Measurements from ENCODE around the gene GSDME.

GRCh38 chr7:24756545-24757352 lies 515 bp downstream of the GSDME start:
- TF ChIP-seq POLR2A (IDR thresholded peaks at IDR 0.05; ENCODE audit: borderline replicate concordance, extremely low read depth, insufficient read depth, insufficient read length) = peak; percentile 17
- TF ChIP-seq CTCF (IDR thresholded peaks at IDR 0.05 in 2 of 3, conservative IDR thresholded peaks at IDR 0.05 in 1 of 3; ENCODE audit: borderline replicate concordance in 1 of 3, insufficient read depth in 1 of 3, low read depth in 2 of 3, low read length in 2 of 3) = no peak
- no peak for TF ChIP-seq ATF3 (IDR thresholded peaks at IDR 0.05)
- TF ChIP-seq, protein P1, sequence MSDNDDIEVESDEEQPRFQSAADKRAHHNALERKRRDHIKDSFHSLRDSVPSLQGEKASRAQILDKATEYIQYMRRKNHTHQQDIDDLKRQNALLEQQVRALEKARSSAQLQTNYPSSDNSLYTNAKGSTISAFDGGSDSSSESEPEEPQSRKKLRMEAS (IDR thresholded peaks at IDR 0.05) = no peak
- TF ChIP-seq POLR2AphosphoS5 (IDR thresholded peaks at IDR 0.05; ENCODE audit: low read depth, low read length) = no peak
